ENCODE data around the gene HSPB7.

Gene HSPB7

GRCh38 chr1:16017461-16018303 is at the start of gene HSPB7:
TSS of gene HSPB7 (minus strand) at chr1:16018043. CDS start at chr1:16017963, 80 bp downstream.
- H3K9me3 ChIP-seq (ENCODE audit: insufficient read depth, low read length, severe bottlenecking), result no peaks in the 10 kb centered on the region
- H3K4me1 ChIP-seq (ENCODE audit: insufficient read depth, low read length), result no peaks in the 10 kb centered on the region
- H3K79me2 ChIP-seq (ENCODE audit: insufficient read depth, low read length), result no peaks in the 10 kb centered on the region
- H3K9ac ChIP-seq (ENCODE audit: low read depth, low read length), result no peak within 1 kb of the TSS
- H4K20me1 ChIP-seq (ENCODE audit: insufficient read depth, low read length), result peaks cover 6% of the 10 kb centered on the region
- H3K27ac ChIP-seq (ENCODE audit: low read length), result no peak within 1 kb of the TSS
- H3K36me3 ChIP-seq (ENCODE audit: insufficient read depth, low read length), result no peaks in the 10 kb centered on the region
- H2AFZ ChIP-seq (ENCODE audit: low read depth, low read length), result no peak within 1 kb of the TSS
- TF ChIP-seq CTCF (IDR thresholded peaks at IDR 0.05; ENCODE audit: borderline replicate concordance, extremely low read depth, low read length, poor library complexity, severe bottlenecking) (no peak), EZH2 (IDR thresholded peaks at IDR 0.05; ENCODE audit: borderline replicate concordance, low read depth, low read length, severe bottlenecking) (no peak)
- peaks cover 17% of the 10 kb centered on the region for H3K27me3 ChIP-seq (ENCODE audit: insufficient read depth, low read length, poor library complexity)
- no peak for DNase-seq
- H3K4me3 ChIP-seq (ENCODE audit: low read depth in 1 of 2, low read length in 2 of 2), result no peak within 1 kb of the TSS
- ATAC-seq (ENCODE audit: insufficient read depth, low read depth), result no peak
- no peak within 1 kb of the TSS for H3K4me2 ChIP-seq (ENCODE audit: insufficient read depth, low read length)

GRCh38 chr1:16067127-16067768 is 49.4 kb upstream of the HSPB7 start:
- TF ChIP-seq CTCF (IDR thresholded peaks at IDR 0.05; ENCODE audit: borderline replicate concordance, extremely low read depth, low read length, poor library complexity, severe bottlenecking), result no peak
- TF ChIP-seq EZH2 (IDR thresholded peaks at IDR 0.05; ENCODE audit: borderline replicate concordance, low read depth, low read length, severe bottlenecking), result no peak
- H3K4me2 ChIP-seq (ENCODE audit: insufficient read depth, low read length), result no peak overlapping the region

GRCh38 chr1:16066245-16066644 is 48.4 kb upstream of the HSPB7 start:
- H3K9ac ChIP-seq (ENCODE audit: low read depth, low read length), result no peak overlapping the region
- TF ChIP-seq CTCF (IDR thresholded peaks at IDR 0.05; ENCODE audit: borderline replicate concordance, extremely low read depth, low read length, poor library complexity, severe bottlenecking), result no peak
- no peak for TF ChIP-seq EZH2 (IDR thresholded peaks at IDR 0.05; ENCODE audit: borderline replicate concordance, low read depth, low read length, severe bottlenecking)
- no peak overlapping the region for H3K4me3 ChIP-seq (ENCODE audit: low read depth in 1 of 2, low read length in 2 of 2)
- no peak overlapping the region for H3K27ac ChIP-seq (ENCODE audit: low read length)
- H2AFZ ChIP-seq (ENCODE audit: low read depth, low read length), result no peak overlapping the region
- peaks cover 9% of the 10 kb centered on the region for H4K20me1 ChIP-seq (ENCODE audit: insufficient read depth, low read length)
- no peaks in the 10 kb centered on the region for H3K79me2 ChIP-seq (ENCODE audit: insufficient read depth, low read length)
- DNase-seq (no peak), ATAC-seq (ENCODE audit: insufficient read depth, low read depth) (no peak)
- no peaks in the 10 kb centered on the region for H3K9me3 ChIP-seq (ENCODE audit: insufficient read depth, low read length, severe bottlenecking)
- no peak overlapping the region for H3K4me2 ChIP-seq (ENCODE audit: insufficient read depth, low read length)
- no peaks in the 10 kb centered on the region for H3K36me3 ChIP-seq (ENCODE audit: insufficient read depth, low read length)
- no peaks in the 10 kb centered on the region for H3K27me3 ChIP-seq (ENCODE audit: insufficient read depth, low read length, poor library complexity)
- H3K4me1 ChIP-seq (ENCODE audit: insufficient read depth, low read length), result no peaks in the 10 kb centered on the region

More at GRCh38 chr1:16067127-16067768, 49.4 kb upstream of the HSPB7 start:
- DNase-seq (no peak), ATAC-seq (ENCODE audit: insufficient read depth, low read depth) (no peak)
- no peaks in the 10 kb centered on the region for H3K36me3 ChIP-seq (ENCODE audit: insufficient read depth, low read length)
- H3K27ac ChIP-seq (ENCODE audit: low read length), result no peak overlapping the region
- H3K9me3 ChIP-seq (ENCODE audit: insufficient read depth, low read length, severe bottlenecking), result no peaks in the 10 kb centered on the region
- H3K9ac ChIP-seq (ENCODE audit: low read depth, low read length), result no peak overlapping the region
- H2AFZ ChIP-seq (ENCODE audit: low read depth, low read length), result no peak overlapping the region
- no peak overlapping the region for H3K4me3 ChIP-seq (ENCODE audit: low read depth in 1 of 2, low read length in 2 of 2)
- H3K79me2 ChIP-seq (ENCODE audit: insufficient read depth, low read length), result no peaks in the 10 kb centered on the region
- peaks cover 9% of the 10 kb centered on the region for H4K20me1 ChIP-seq (ENCODE audit: insufficient read depth, low read length)
- H3K27me3 ChIP-seq (ENCODE audit: insufficient read depth, low read length, poor library complexity), result no peaks in the 10 kb centered on the region
- no peaks in the 10 kb centered on the region for H3K4me1 ChIP-seq (ENCODE audit: insufficient read depth, low read length)

Data from DND-41 (cell line).